Measurements from ENCODE around the gene GZMB. TPM values are rescaled to one million over a fixed set of nuclear protein-coding genes. Genes with fewer than 3 reads are reported as not detected.

GZMB gene
- total RNA-seq, 1 donor from 2014 or later, result not detected

DNA sequence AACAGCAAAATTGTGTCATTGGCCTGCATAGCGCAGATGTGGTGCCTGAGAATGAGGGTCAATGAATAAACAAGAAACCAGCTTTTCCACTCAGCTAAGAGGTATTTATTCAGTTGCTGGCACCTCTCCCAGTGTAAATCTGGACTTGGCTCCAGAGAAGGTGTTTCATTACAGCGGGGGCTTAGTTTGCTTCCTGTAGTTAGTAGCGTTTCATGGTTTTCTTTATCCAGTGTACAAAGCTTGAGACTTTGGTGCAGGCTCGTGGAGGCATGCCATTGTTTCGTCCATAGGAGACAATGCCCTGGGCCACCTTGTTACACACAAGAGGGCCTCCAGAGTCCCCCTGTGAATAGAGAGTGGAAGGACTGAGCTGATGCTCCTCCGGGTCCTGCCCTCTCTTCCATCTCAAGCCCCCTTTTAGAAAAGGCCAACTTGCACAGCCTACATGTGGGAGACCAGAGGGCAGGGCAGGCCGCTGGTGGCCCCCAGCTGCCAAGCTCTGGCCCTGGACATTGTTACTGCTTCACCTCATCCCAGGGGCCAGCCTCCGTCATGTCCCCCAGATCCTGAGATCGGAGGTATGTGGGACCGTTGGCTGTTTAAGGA is 3.0 kb downstream of the GZMB start:
- DNase-seq (ENCODE audit: low read depth) (peak; percentile 69), FAIRE-seq (no peak)
- Histone ChIP-seq H3K27me3 (ENCODE audit: control insufficient read depth, insufficient read depth, low read length) (no peaks in the 10 kb centered on the region), H3K36me3 (ENCODE audit: control insufficient read depth, insufficient read depth, low read length) (no peaks in the 10 kb centered on the region), H3K4me3 (ENCODE audit: low read depth, low read length) (no peak overlapping the region)
- TF ChIP-seq, protein P1, sequence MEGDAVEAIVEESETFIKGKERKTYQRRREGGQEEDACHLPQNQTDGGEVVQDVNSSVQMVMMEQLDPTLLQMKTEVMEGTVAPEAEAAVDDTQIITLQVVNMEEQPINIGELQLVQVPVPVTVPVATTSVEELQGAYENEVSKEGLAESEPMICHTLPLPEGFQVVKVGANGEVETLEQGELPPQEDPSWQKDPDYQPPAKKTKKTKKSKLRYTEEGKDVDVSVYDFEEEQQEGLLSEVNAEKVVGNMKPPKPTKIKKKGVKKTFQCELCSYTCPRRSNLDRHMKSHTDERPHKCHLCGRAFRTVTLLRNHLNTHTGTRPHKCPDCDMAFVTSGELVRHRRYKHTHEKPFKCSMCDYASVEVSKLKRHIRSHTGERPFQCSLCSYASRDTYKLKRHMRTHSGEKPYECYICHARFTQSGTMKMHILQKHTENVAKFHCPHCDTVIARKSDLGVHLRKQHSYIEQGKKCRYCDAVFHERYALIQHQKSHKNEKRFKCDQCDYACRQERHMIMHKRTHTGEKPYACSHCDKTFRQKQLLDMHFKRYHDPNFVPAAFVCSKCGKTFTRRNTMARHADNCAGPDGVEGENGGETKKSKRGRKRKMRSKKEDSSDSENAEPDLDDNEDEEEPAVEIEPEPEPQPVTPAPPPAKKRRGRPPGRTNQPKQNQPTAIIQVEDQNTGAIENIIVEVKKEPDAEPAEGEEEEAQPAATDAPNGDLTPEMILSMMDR (IDR thresholded peaks at IDR 0.05; ENCODE audit: insufficient read depth, low read length, severe bottlenecking), result no peak

DNA sequence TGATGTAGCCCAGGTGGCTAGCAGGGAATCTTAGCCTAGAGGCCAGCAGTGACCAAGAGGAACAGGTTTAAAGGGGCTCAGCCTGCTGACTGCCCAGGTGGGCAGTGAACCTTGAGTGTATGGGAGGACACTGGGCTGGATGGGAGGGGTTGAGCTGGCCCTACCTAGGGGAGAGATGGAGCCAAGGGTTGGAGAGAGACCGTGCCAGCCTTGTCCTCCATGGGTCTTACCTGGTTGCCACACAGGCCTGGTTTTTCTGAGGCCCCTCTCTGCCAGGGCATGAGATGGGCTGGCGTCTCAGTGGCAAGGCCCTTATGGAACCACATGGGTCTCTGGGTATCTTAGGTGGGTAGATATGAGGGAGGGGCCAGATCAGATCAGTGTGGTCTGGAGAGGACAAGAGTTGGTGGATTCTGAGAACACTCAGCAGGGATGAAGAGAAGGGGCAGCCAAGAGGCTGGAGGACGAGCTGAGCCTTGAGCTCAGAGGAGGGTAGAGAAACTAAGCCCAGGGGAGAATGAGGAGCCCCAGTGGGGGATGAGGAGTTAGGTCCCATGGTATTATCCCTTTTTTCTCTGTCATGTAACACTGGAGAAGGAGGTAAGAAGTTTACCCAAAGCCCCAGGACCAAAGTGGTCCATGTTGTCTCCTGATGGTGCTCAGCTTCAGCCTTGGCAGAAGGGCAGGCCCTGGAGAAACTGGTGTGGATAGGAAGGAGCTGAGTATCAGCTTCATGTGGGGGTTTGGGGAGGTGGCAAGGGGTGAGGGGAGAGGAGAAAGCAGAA is 3.7 kb downstream of the GZMB start:
- TF ChIP-seq, protein P1 (IDR thresholded peaks at IDR 0.05; ENCODE audit: insufficient read depth, low read length, severe bottlenecking), result no peak
- no peaks in the 10 kb centered on the region for H3K36me3 ChIP-seq (ENCODE audit: control insufficient read depth, insufficient read depth, low read length)
- no peaks in the 10 kb centered on the region for H3K27me3 ChIP-seq (ENCODE audit: control insufficient read depth, insufficient read depth, low read length)
- no peak overlapping the region for H3K4me3 ChIP-seq (ENCODE audit: low read depth, low read length)
- DNase-seq (ENCODE audit: low read depth) (no peak), FAIRE-seq (no peak)

DNA sequence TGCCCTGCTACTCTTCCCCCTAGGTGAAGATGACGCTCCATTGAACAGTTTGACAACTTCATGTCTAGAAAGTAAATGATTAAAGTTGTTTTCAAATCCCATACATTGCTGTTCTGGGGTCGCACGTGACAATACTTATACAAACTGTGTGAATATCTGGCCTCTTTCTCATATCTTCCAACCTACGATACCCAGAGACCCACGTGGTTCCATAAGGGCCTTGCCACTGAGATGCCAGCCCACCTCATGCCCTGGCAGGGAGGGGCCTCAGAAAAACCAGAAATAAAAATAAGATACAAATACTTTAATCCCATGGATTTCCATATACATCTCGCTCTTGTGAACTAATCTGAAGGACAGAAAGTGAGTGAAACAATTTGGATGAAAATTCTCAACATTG is 4.5 kb downstream of the GZMB start:
- no peak for DNase-seq (ENCODE audit: low read depth)
- FAIRE-seq, result no peak

DNA sequence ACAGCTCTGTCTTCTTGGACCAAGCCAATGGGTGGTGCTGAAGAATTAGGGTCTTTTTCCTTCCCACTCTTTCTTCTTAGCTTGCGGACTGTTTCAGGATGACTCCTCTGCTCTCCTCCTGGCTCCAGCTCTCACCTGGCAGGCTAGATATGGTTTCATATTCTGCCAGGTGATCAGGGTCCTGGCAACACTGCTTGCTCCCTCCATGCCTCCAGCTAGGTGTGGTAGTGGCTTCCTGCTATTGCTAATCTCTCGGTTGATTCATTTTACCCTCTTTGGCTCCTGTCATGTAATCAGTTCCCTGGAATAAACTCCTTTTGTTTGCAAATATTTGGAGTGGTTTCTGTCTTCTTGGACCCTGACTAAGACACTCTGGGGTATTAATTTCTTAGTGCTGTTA is 20.2 kb downstream of the GZMB start:
- TF ChIP-seq, protein P1 (IDR thresholded peaks at IDR 0.05; ENCODE audit: insufficient read depth, low read length, severe bottlenecking), result no peak
- H3K27me3 ChIP-seq (ENCODE audit: control insufficient read depth, insufficient read depth, low read length), result no peaks in the 10 kb centered on the region
- H3K4me3 ChIP-seq (ENCODE audit: low read depth, low read length), result no peak overlapping the region
- H3K36me3 ChIP-seq (ENCODE audit: control insufficient read depth, insufficient read depth, low read length), result no peaks in the 10 kb centered on the region
- peak; percentile 46 for DNase-seq (ENCODE audit: low read depth)
- peak; percentile 47 for FAIRE-seq

More for the DNA sequence above, 4.5 kb downstream of the GZMB start:
- Histone ChIP-seq H3K4me3 (ENCODE audit: low read depth, low read length) (no peak overlapping the region), H3K27me3 (ENCODE audit: control insufficient read depth, insufficient read depth, low read length) (no peaks in the 10 kb centered on the region), H3K36me3 (ENCODE audit: control insufficient read depth, insufficient read depth, low read length) (no peaks in the 10 kb centered on the region)
- TF ChIP-seq, protein P1 (IDR thresholded peaks at IDR 0.05; ENCODE audit: insufficient read depth, low read length, severe bottlenecking), result no peak

DNA sequence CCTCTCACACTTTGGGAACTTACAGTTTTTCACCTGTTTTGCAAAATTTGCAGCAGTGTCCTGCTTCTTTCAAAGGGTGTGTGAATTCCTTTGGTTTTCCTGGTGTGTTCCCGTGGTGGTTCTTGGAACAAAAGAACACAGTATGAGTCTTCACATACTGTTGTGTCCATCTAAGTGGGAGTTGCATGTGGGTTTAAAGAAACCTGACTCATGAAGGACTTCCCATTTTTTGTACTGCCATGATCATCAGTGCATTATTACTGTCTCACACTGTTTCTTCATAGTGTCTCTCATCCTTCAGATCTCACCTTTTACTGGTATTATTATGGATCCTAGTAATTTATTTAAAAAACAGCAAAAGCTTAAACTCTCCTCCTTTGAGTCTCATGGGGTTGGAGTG is 20.7 kb downstream of the GZMB start:
- FAIRE-seq (no peak), DNase-seq (ENCODE audit: low read depth) (peak; percentile 57)
- no peak overlapping the region for H3K4me3 ChIP-seq (ENCODE audit: low read depth, low read length)
- H3K36me3 ChIP-seq (ENCODE audit: control insufficient read depth, insufficient read depth, low read length), result no peaks in the 10 kb centered on the region
- H3K27me3 ChIP-seq (ENCODE audit: control insufficient read depth, insufficient read depth, low read length), result no peaks in the 10 kb centered on the region
- TF ChIP-seq, protein P1 (IDR thresholded peaks at IDR 0.05; ENCODE audit: insufficient read depth, low read length, severe bottlenecking), result no peak
